Measurements from ENCODE around the gene KIF25.

The KIF25 gene

GRCh38 chr6:168016176-168016620 is 18.7 kb downstream of the KIF25 start:
- DNase-seq (ENCODE audit: low read depth in 1 of 2, low spot score in 1 of 2): no peak

DNA sequence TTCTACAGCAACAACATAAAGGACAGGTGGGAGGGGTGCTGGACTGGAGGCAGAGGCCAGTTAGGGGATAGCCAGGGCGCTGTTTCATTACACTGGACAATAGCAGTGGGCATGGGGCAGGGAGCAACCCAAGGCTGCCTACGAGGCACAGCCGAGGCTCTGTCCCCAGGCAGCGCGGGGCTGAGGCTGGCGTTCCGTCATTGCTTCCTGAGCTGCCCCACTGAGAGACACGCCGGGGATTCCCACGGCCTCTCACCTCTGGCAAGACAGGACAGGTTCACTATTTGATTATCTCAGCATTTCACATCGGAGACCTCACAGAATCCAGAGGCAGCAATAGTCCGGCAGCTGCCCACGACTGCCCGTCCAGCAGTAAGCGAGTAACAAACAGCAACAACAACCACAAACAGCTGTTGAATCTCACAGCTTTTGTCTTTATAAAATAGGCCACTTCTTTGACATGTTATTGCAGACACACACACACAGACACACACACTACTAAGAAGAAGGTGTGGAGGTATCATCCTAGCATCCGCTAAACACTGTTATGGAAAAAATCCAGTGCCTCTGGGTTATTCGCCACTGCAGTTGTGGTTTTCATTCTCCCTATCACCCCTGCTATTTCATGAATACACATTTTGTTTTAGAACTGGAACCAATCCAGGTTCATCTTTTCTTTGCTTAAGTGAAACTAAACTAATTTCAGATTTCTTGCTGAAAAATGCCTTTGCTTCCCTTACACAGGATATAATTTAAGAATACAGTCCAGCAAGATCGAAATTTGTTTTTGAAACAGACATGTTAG is 19.5 kb downstream of the KIF25 start:
- no peak for DNase-seq (ENCODE audit: low read depth in 1 of 2, low spot score in 1 of 2)

DNA sequence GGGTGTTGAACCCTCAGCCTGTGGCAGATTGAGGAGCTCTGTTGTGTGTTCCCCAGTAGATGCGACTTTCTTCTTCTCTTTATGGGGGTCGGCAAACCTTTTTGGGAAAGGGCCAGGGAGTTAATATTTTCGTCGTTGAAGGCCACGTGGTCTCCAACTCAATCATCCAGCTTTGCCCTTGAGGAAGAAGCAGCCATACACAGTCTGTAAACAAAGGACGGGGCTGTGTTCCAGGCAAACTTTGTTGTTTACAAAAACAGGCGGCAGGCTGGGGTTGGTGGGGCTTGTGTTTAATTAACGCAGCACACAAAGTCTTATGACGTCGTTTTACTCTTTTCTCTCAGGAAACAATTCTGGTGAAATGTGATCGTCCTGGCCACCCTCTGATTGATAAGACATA is 20.2 kb downstream of the KIF25 start:
- no peak for DNase-seq (ENCODE audit: low read depth in 1 of 2, low spot score in 1 of 2)

DNA sequence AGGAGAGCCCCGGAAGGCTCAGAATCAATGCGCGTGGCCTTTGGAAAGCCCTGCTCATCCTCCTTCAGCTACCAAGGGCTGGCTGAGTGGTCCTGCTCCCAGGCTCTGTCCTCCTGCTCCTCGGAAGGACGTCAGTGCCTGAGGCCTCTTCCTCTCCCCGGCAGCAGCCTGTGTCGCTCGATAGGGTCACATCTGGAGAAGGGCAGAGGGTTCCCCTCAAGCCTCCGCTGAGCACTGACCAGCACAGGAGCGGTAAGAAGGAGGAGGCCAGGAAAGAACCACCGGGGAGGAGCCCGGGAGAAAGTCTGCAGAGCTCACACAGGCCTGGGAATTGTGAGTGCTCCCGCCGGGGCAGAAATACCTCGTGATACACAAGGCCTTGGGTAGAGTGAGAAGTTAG is 21.2 kb downstream of the KIF25 start:
- no peak for DNase-seq (ENCODE audit: low read depth in 1 of 2, low spot score in 1 of 2)

GRCh38 chr6:168020242-168020641 is 22.8 kb downstream of the KIF25 start:
- DNase-seq (ENCODE audit: low read depth in 1 of 2, low spot score in 1 of 2): no peak

DNA sequence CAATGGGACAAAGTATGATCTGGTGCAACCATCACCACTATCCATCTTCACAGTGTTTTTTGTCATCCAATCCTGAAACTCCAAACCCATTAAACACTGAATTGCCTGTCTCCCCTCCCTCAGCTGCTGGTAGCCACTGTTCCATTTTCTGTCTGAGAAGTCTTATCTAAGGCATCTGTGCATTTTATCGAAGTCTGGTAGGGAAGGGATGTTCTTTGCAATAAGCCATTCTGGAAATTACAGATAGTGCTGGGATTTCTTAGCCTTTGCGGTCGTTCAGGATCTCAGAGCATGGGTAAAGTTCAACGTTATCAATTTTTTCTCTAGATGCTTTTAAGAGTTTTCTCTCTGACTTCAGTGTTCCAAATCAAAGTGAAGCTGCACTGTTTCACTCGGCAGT is 24.1 kb downstream of the KIF25 start:
- DNase-seq (ENCODE audit: low read depth in 1 of 2, low spot score in 1 of 2): no peak

DNA sequence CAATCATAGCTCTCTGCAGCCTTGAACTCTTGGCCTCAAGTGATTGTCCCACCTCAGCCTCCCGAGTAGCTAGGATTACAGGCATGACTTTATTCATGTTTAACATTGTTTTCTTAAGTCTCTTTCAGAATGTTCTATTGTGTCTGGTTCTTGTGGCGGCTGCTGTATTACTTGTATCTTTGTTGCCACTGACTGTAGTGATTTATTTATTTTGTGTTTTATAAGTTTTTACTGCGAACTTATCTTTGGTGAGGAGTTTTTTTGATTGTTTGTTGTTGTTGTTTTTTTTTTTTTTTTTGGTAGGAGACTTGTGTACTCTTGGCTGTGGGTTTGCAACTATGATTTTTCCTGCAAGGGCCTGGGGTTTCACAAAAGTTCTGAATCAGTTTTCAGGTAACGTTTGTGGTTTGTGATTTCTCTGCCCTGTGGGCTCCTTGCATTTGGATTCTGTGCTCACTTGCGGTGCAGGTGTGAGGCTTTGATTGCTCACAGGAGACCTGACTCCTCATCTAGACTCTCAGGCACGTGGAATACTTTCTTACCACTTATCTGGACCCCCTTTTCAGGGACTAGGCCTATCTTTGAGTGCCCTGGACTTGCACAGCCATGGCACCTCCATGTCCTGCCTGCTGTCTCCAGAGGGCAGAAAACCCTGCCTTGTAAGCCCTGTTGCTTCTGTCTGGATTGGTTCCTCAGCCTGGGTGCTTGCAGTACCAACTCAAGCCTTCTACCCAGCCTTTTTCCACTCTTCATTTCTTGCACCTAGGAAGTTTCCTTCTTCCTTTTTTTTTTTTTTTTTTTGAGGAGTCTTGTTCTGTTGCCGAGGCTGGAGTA is 25.2 kb downstream of the KIF25 start:
- DNase-seq (ENCODE audit: low read depth in 1 of 2, low spot score in 1 of 2): no peak

- DNase-seq (ENCODE audit: low read depth in 1 of 2, low spot score in 1 of 2): no peak
Observed at GRCh38 chr6:168024951-168025510, 27.6 kb downstream of the KIF25 start.

- DNase-seq (ENCODE audit: low read depth in 1 of 2, low spot score in 1 of 2): no peak
Observed at GRCh38 chr6:168025831-168026710, 28.6 kb downstream of the KIF25 start.

- DNase-seq (ENCODE audit: low read depth in 1 of 2, low spot score in 1 of 2): no peak
Observed at GRCh38 chr6:168026925-168027324, 29.5 kb downstream of the KIF25 start.

GRCh38 chr6:168027521-168027920 is 30.1 kb downstream of the KIF25 start:
- DNase-seq (ENCODE audit: low read depth in 1 of 2, low spot score in 1 of 2): no peak

GRCh38 chr6:168028181-168028580 is 30.7 kb downstream of the KIF25 start:
- DNase-seq (ENCODE audit: low read depth in 1 of 2, low spot score in 1 of 2): no peak

- DNase-seq (ENCODE audit: low read depth in 1 of 2, low spot score in 1 of 2): no peak
Observed at GRCh38 chr6:168029459-168030217, 32.2 kb downstream of the KIF25 start.

DNA sequence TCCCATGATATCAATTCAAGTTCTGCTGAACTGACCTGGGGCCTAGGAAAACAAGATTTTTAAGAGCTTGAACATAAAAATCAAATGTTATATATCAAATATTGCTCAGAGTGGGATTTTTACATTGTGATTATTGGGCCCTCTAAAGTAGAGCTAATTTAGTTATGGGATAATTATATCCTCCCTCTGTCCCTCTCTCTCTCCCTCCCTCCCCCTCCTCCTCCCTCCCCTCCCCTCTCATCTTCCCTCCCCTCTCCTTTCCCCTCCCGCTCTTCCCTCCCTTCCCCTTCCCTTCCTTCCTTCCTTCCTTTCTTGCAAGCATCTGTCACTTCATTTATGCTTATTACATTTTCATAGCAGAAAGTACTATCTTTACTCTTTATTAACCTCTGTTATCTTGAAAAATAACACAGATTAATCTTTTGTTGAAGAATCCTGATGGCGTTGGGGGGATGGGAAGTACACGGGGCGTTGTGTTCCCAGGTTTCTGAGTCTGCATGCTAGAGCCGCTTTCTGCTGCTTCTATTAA is 32.8 kb downstream of the KIF25 start:
- DNase-seq (ENCODE audit: low read depth in 1 of 2, low spot score in 1 of 2): no peak

GRCh38 chr6:168030908-168031307 is 33.4 kb downstream of the KIF25 start:
- DNase-seq (ENCODE audit: low read depth in 1 of 2, low spot score in 1 of 2): no peak

GRCh38 chr6:168031411-168031971 is 34.0 kb downstream of the KIF25 start:
- DNase-seq (ENCODE audit: low read depth in 1 of 2, low spot score in 1 of 2): no peak

GRCh38 chr6:168032005-168032760 is 34.7 kb downstream of the KIF25 start:
- no peak for DNase-seq (ENCODE audit: low read depth in 1 of 2, low spot score in 1 of 2)

GRCh38 chr6:168033791-168034190 is 36.3 kb downstream of the KIF25 start:
- DNase-seq (ENCODE audit: low read depth in 1 of 2, low spot score in 1 of 2): no peak

DNA sequence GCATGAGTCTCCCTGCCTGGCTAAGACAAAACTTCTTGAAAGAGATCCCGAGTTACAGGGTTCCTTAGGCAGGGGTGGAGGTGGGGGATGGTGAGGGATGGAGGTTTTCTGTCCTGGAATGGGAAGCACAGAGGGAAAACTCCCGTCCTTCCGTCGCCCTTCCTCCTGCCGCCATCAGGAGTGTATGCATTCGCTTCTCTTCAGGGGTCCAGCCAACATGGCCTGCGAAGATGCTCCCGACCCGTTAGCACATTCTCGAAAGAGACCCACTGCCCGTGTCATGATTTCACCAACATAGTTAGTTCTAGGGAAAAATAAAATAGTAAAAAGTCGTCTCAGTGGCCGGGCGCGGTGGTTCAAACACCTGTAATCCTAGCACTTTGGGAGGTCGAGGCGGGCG is 37.1 kb downstream of the KIF25 start:
- no peak for DNase-seq (ENCODE audit: low read depth in 1 of 2, low spot score in 1 of 2)

Measured in stimulated activated CD4-positive, alpha-beta T cell treated with anti-CD3 and anti-CD28 coated beads, Interleukin-15, amount 100 ng/mL, for 1 hour (primary cell).